Middle frontal gyrus (tissue), 1 donor: ENCODE measurements around the gene CCDC71L.
A peak's percentile ranks its signal among the peaks of the same experiment; 100 is the strongest.
"Not testable (repeated sequence)": the region's sequence is repeated elsewhere in the genome, so short reads cannot be mapped to it uniquely, and the experiment has no call there.

Experiments used
- DNase-seq: peaks from one replicate; pipeline ENCODE4 v3.0.0-alpha.2; 2015; ENCODE audit warnings: low spot score; ENCODE audit errors: extremely low spot score

Gene CCDC71L

GRCh38 chr7:106660862-106661720 lies at the start of gene CCDC71L:
TSS of gene CCDC71L (minus strand) at chr7:106661158. CDS start at chr7:106660896, 262 bp downstream.
- peak; percentile 75 for DNase-seq

DNA sequence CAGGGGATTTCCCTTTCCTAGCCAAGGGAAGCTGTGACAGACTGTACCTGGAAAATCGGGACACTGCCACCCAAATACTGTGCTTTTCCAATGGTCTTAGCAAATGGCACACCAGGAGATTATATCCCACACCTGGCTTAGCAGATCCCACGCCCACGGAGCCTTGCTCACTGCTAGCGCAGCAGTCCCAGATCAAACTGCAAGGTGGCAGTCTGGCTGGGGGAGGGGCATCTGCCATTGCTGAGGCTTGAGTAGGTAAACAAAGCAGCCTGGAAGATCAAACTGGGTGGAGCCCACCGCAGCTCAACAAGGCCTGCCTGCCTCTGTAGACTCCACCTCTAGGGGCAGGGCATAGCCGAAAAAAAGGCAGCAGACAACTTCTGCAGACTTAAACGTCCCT lies 48.6 kb upstream of the CCDC71L start:
- DNase-seq = not testable (repeated sequence)

GRCh38 chr7:106704000-106704840 lies 43.3 kb upstream of the CCDC71L start:
- DNase-seq = no peak

- no peak for DNase-seq
These were observed 32.9 kb upstream of the CCDC71L start for GRCh38 chr7:106693677-106694353.

DNA sequence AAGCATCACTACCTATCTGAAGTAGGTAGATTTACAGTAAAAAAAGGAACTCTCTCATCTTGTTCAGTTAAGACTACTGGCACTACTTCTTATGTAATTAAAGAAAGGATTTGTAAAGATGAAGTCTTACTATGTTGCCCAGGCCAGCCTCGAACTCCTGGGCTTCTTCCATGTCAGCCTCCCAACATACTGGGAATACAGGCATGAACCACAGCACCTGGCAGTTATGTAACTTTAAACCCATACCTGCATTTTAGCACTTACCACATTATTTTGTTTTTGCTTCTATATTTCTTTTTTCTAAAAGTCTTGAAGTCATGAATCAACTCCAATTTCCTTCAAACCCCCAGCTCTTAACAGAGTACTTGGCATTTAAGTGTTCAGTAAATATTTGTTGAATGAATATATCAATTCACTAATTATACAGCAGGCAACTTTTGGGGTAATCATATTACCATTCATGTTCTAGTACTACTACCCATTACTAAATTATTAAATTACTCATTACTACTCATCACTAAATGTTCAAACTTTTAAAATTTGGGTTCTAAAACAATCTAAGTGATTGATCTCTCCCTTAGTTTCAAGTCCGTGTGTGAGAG lies 31.6 kb upstream of the CCDC71L start:
- no peak for DNase-seq

GRCh38 chr7:106688161-106688560 lies 27.2 kb upstream of the CCDC71L start:
- not testable (repeated sequence) for DNase-seq

GRCh38 chr7:106683941-106684340 lies 23.0 kb upstream of the CCDC71L start:
- DNase-seq = no peak

GRCh38 chr7:106681815-106682495 lies 21.0 kb upstream of the CCDC71L start:
- no peak for DNase-seq

DNA sequence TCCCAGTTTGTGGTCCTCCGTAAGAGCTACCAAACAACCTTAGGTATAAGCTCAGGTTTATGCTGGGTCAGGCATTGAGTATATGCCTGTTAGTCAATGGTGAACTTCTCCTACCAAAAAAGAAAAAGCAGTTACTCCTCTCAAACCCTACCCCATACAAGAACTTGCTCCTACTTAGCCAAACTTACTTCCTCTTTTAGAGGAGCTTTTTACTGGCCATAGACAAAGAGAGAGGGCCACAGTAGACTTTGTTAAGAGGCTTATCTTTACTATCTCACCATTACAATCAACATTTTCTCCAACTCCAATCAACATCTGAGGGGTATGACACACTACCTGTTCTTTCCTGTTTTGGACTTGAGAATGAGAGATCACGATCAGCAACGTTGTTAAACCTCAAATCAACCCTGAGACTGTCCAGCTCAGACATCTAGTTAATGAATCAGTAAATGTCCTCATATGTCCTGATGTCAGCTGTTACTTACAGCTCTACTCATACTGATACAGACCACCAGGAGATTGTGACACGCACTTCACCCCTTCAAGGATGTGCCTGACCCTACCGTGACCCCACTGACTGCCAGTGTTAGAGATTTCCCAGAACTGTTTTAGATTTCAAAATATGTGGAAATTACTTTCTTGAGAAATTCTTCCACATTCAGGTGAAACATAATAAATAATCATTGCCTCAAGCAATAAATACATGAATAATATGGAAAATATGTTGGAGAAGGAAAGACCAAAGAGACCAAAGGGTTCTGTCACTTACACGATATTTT lies 18.4 kb upstream of the CCDC71L start:
- DNase-seq = no peak

GRCh38 chr7:106678795-106679152 lies 17.8 kb upstream of the CCDC71L start:
- DNase-seq = no peak

- DNase-seq = not testable (repeated sequence)
These were observed 15.5 kb upstream of the CCDC71L start for GRCh38 chr7:106676506-106676905.

DNA sequence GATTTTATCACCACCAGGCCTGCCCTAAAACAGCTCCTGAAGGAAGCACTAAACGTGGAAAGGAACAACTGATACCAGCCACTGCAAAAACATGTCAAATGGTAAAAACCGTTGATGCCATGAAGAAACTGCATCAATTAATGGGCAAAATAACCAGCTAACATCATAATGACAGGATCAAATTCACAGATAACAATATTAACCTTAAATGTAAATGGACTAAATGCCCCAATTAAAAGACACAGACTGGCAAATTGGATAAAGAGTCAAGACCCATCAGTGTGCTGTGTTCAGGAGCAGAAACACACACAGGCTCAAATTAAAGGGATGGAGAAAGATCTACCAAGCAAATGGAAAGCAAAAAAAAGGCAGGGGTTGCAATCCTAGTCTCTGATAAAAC lies 12.7 kb upstream of the CCDC71L start:
- DNase-seq = not testable (repeated sequence)

DNA sequence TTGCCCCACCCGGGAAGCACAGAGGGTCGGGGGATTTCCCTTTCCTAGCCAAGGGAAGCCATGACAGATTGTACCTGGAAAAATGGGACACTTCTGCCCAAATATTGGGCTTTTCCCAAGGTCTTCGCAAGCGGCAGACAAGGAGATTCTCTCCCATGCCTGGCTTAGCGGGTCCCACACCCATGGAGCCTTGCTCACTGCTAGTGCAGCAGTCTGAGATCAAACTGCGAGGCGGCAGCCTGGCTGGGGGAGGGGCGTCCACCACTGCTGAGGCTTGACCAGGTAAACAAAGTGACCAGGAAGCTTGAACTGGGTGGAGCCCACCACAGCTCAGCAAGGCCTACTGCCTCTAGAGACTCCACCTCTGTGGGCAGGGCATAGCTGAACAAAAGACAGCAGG lies 11.0 kb upstream of the CCDC71L start:
- DNase-seq = not testable (repeated sequence)

DNA sequence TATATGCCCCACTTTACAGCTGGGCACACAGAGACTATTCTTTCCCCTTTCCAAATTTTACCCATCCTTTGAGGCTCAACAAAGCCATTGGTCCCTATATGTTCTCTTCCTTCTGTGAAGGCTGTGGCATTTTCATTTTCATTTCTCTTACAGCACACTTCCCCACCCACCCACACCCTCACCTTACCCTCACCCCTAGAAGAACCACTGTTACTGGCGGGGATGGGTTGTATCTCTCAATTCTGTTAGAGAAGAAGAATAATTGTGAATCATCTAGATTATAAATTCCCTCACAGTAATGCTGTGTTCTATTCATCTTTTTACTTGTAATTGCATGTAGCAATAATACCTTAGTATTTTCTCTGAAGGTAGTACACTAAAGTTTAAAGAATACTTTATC lies 10.2 kb upstream of the CCDC71L start:
- no peak for DNase-seq

DNA sequence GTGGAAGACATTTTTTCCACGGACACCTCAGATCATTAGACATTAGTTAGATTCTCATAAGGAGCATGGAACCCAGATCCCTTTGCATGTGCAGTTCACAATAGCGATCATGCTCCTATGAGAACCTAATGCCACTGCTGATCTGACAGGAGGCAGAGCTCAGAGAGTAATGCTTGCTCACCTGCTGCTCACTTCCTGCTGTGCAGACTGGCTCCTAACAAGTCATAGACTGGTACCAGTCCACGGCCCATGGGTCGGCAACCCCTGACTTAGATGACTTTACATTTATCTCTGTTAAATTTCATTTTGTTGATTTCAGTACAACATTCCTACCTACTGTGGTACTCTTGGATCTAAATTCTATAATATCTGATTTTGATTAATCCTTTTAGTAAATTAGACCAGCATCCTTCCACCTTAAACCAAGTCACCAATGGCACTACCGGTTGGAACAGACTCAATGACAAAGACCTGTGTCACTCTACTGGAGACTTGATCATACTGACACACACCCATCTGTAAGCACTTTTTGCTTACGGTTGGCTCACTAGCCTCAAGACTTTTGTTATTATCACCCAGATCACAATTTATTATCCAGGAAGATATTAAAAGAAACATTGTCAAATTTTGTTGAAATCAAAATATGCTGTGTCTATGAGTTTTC lies 8.0 kb upstream of the CCDC71L start:
- DNase-seq = no peak

- no peak for DNase-seq
These were observed 5.4 kb upstream of the CCDC71L start for GRCh38 chr7:106666353-106666752.

- no peak for DNase-seq
These were observed 3.4 kb upstream of the CCDC71L start for GRCh38 chr7:106664343-106664742.

- no peak for DNase-seq
These were observed 746 bp downstream of the CCDC71L start for GRCh38 chr7:106659963-106660861.
